ENCODE results near the gene TNF. TPM values are rescaled to one million over a fixed set of nuclear protein-coding genes. Genes with fewer than 3 reads are reported as not detected.

The TNF gene
- polyA plus RNA-seq, 1 experiment: not detected

DNA sequence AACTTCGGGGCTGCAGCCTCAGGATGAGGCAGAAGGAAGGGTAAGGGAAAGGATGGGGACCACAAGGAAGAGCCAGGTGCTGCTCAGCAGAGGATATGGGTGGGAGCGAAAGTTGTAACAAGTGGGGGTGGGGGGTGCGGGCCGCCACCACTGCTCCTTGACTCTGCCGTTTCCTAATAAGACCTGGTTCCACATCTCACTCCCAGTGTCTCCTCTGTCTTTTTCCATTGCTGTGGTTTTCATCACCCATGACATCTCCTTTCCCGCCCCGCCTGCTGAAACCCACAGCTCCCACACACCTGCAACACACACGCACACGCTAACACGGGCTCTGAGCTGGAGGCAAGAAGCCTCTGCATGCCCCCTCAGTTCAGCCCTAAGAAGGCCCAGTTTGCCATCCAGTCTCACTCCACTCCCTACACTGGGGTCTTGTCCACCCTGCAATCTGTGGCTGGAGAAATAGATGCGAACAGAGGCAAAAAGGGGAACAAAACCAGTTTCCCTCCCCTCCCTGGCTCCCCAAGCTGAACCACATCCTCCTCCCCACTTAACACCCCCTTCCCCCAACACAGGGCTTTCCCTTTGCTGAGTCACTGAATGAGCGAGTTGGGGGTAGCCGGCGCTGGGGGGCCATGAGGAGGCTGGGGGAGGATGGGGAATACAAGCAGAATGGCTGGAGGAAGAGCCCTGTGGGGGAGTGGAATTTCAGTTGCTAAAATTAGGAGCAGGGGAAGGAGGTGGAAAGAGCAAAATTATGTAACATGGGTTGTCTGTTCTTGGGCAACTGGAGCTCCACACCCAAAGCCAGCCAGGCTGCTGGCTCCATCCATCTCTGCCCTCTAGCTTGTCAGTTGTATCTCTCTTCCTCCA lies 16.5 kb upstream of the TNF start:
- no peaks in the 10 kb centered on the region for H3K27me3 ChIP-seq (ENCODE audit: control insufficient read depth, insufficient read depth, low read length)
- H3K4me3 ChIP-seq (ENCODE audit: low read depth, low read length): no peak overlapping the region
- H3K27ac ChIP-seq (ENCODE audit: low read depth, low read length): peak overlapping the region; percentile 31
- TF ChIP-seq, protein P1, sequence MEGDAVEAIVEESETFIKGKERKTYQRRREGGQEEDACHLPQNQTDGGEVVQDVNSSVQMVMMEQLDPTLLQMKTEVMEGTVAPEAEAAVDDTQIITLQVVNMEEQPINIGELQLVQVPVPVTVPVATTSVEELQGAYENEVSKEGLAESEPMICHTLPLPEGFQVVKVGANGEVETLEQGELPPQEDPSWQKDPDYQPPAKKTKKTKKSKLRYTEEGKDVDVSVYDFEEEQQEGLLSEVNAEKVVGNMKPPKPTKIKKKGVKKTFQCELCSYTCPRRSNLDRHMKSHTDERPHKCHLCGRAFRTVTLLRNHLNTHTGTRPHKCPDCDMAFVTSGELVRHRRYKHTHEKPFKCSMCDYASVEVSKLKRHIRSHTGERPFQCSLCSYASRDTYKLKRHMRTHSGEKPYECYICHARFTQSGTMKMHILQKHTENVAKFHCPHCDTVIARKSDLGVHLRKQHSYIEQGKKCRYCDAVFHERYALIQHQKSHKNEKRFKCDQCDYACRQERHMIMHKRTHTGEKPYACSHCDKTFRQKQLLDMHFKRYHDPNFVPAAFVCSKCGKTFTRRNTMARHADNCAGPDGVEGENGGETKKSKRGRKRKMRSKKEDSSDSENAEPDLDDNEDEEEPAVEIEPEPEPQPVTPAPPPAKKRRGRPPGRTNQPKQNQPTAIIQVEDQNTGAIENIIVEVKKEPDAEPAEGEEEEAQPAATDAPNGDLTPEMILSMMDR (IDR thresholded peaks at IDR 0.05; ENCODE audit: low read depth, low read length): no peak
- no peak for DNase-seq (ENCODE audit: low read depth, low spot score)
- H3K9me3 ChIP-seq (ENCODE audit: control insufficient read depth, insufficient read depth, low read length): no peaks in the 10 kb centered on the region; the same call in 1 of the 2 replicates
- ChIA-PET CTCF (interaction anchor here (1.0 to 2.6 kb wide), 3 partner anchors 9 to 39 kb away, joined by 3 to 11 read pairs (median 3); no protein-coding TSS in a partner anchor), POLR2A (no interaction called here)

DNA sequence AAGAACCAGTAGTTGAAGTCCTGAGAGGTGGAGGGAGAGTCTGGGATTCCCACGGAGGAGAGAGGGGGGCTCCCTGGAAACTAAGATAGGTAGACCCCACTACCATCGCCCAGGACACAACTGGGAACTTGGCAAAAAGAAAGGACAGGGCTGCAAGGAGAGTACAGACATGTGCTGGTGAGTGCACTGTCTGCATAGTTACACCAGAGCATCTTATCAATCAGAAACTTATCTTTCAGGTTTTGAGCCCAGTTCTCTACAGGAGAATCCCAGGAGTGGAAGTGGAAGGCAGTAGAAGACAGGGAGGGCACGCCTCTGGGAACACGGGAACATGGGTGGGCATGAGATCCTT lies 15.8 kb upstream of the TNF start:
- no peak for DNase-seq (ENCODE audit: low read depth, low spot score)
- Histone ChIP-seq H3K27me3 (ENCODE audit: control insufficient read depth, insufficient read depth, low read length) (no peaks in the 10 kb centered on the region), H3K9me3 (ENCODE audit: control insufficient read depth, insufficient read depth, low read length) (no peaks in the 10 kb centered on the region; the same call in 1 of the 2 replicates), H3K4me3 (ENCODE audit: low read depth, low read length) (no peak overlapping the region), H3K27ac (ENCODE audit: low read depth, low read length) (peak overlapping the region; percentile 68)
- TF ChIP-seq, protein P1 (IDR thresholded peaks at IDR 0.05; ENCODE audit: low read depth, low read length): no peak
- CTCF ChIA-PET: interaction anchor here (1.3 to 2.6 kb wide), 2 partner anchors 8 to 38 kb away, joined by 3 to 11 read pairs; no protein-coding TSS in a partner anchor
- POLR2A ChIA-PET: no interaction called here

DNA sequence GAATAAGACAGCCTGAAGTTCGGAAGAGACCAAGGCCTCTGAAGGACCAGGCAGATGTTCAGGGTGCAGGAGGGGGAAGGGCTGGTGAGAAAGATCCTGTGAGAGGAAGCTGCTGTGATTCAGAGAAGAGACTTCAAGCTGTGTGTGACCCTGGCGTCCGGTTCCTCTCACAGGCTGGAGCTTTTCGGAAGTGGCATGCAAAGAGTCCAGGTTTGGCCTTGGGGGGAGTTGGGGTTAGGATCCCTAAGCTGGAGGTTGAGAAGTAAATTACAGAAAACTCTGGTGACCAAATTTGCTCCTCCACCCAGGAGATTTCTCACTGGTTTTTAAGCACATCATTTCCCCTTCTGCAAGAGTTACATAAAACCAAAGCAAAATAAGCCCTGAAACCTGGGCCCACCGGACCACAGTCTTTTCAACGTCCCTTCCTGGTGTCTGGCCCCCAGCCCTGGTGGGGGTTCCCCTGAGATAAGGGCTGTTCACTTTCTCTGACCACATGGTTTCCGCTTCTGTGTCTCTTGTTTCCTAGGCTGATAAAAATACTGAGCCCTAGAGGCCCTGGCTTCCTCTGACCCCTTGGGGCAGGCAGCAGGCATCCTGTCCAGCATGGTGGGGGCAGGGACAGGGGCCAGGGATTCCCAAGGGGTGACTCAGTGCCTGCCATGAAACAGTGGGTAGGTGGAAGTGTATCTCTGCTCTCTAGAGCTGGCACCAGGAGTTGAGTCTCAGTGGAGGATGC lies 15.2 kb upstream of the TNF start:
- TF ChIP-seq, protein P1 (IDR thresholded peaks at IDR 0.05; ENCODE audit: low read depth, low read length): no peak
- CTCF ChIA-PET: interaction anchor here (0.5 to 2.6 kb wide), 3 partner anchors 8 to 37 kb away, joined by 3 to 11 read pairs (median 5); no protein-coding TSS in a partner anchor
- H3K9me3 ChIP-seq (ENCODE audit: control insufficient read depth, insufficient read depth, low read length): no peaks in the 10 kb centered on the region; the same call in 1 of the 2 replicates
- no peak overlapping the region for H3K4me3 ChIP-seq (ENCODE audit: low read depth, low read length)
- H3K27me3 ChIP-seq (ENCODE audit: control insufficient read depth, insufficient read depth, low read length): peaks cover under 1% of the 10 kb centered on the region
- peak overlapping the region; percentile 68 for H3K27ac ChIP-seq (ENCODE audit: low read depth, low read length)
- POLR2A ChIA-PET: interaction anchor here (1.0 kb wide), 1 partner anchor 10 kb away, joined by 3 read pairs; no protein-coding TSS in a partner anchor
- no peak for DNase-seq (ENCODE audit: low read depth, low spot score)

DNA sequence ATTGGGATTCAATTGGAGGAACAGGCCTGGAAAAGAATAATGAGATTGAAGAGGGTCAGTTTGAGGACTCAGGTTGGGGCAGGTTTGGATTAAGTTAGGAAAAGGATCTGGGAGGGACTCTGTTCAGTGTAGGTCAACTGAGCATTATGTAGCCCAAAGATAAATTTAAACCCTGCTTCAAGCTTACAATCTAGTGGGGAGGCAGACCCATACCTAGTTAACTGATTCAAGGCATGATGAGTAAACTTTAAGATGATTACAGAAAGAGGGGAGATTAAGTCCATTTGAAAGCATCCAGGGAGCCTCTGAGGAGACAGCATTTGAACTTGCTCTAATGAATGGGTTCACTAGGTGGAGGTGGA lies 14.7 kb upstream of the TNF start:
- Histone ChIP-seq H3K27me3 (ENCODE audit: control insufficient read depth, insufficient read depth, low read length) (peaks cover 3% of the 10 kb centered on the region), H3K9me3 (ENCODE audit: control insufficient read depth, insufficient read depth, low read length) (no peaks in the 10 kb centered on the region; the same call in 1 of the 2 replicates), H3K27ac (ENCODE audit: low read depth, low read length) (peak overlapping the region; percentile 68), H3K4me3 (ENCODE audit: low read depth, low read length) (no peak overlapping the region)
- POLR2A ChIA-PET: interaction anchor here (1.0 kb wide), 1 partner anchor 10 kb away, joined by 3 read pairs; no protein-coding TSS in a partner anchor
- DNase-seq (ENCODE audit: low read depth, low spot score): no peak
- TF ChIP-seq, protein P1 (IDR thresholded peaks at IDR 0.05; ENCODE audit: low read depth, low read length): no peak
- CTCF ChIA-PET: interaction anchor here (0.6 to 2.6 kb wide), 2 partner anchors 37 to 348 kb away, joined by 3 to 11 read pairs; no protein-coding TSS in a partner anchor
